ENCODE results near the gene MCM3AP.
"Not testable (repeated sequence)": the region's sequence is repeated elsewhere in the genome, so short reads cannot be mapped to it uniquely, and the experiment has no call there.

The MCM3AP gene

DNA sequence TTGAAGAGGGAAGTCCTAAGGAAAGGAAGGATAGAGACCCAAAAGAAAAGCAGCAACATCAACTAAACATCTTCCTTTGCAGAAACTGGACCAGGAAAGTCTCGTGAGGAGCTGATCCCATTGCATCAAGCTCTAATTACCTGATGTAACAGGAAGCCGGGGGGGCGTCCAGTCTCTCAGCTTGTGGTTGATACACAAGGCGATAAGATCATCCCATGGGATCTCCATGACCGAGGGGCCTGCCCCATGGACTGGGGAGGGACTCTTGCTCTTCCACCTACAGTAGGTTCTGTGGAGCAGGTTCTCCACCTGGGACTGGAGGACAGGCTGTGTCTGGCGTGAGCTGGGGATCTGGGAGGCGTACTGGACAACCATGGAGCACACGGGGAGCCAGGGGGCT is 42.1 kb downstream of the MCM3AP start:
- Mint-ChIP-seq H3K4me3 (no peak overlapping the region), H3K27me3 (ENCODE audit: low read depth) (no peaks in the 10 kb centered on the region), H3K27ac (no peak overlapping the region), H3K36me3 (ENCODE audit: low read depth) (peaks cover 68% of the 10 kb centered on the region), H3K4me1 (no peaks in the 10 kb centered on the region), H3K9me3 (no peaks in the 10 kb centered on the region)
- no peak for TF ChIP-seq CTCF (IDR thresholded peaks at IDR 0.05; ENCODE audit: unreplicated experiment in 3 of 3)

GRCh38 chr21:46241577-46241976 is 43.8 kb downstream of the MCM3AP start:
- not testable (repeated sequence) for H3K9me3 Mint-ChIP-seq; H3K27ac Mint-ChIP-seq; H3K4me1 Mint-ChIP-seq; H3K4me3 Mint-ChIP-seq; H3K27me3 Mint-ChIP-seq (ENCODE audit: low read depth)
- H3K36me3 Mint-ChIP-seq (ENCODE audit: low read depth): peaks cover 66% of the 10 kb centered on the region

DNA sequence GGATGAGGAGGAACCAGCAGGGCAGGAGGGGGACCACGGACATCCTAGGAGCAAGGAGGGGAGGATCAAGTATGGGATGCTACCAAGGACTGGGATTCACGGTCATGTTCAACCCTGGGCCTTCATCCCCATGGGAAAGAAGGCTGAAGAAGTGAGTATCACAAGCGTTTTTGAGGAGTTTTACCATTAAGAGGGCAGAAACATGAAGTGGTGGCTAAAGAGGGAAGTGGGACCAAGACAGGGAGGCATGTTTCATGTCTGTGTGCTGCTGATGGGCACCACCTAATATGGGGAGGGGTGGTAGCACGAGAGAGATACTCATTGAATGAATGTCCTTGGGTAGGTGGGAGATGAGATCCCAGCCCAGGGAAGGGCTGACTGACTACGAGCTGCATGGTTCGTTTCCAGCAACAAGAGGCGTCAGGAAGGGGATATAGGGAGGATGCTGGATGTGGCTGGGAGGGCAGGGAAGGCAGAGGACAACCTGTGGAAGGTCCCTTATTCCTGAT is 45.5 kb downstream of the MCM3AP start:
- no peaks in the 10 kb centered on the region for H3K27me3 Mint-ChIP-seq (ENCODE audit: low read depth)
- no peaks in the 10 kb centered on the region for H3K9me3 Mint-ChIP-seq
- no peaks in the 10 kb centered on the region for H3K4me1 Mint-ChIP-seq
- H3K4me3 Mint-ChIP-seq: no peak overlapping the region
- TF ChIP-seq CTCF (IDR thresholded peaks at IDR 0.05; ENCODE audit: unreplicated experiment in 3 of 3): no peak
- peaks cover 69% of the 10 kb centered on the region for H3K36me3 Mint-ChIP-seq (ENCODE audit: low read depth)
- H3K27ac Mint-ChIP-seq: no peak overlapping the region

DNA sequence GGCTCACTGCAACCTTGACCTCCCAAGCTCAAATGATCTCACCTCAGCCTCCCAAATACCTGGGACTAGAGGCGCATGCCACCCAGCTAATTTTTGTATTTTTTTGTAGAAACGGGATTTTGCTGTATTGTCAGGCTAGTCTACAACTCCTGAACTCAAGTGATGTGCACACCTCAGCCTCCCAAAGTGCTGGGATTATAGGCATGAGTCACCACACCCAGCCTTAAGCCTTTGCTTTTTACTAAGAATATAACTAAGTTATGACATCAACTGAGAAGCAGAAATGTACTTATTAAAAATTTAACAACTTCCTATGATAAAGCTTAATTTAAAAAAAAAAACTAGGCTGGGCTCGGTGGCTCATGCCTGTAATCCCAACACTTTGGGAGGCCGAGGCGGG is 47.9 kb downstream of the MCM3AP start:
- H3K4me3 Mint-ChIP-seq: no peak overlapping the region
- peaks cover 80% of the 10 kb centered on the region for H3K36me3 Mint-ChIP-seq (ENCODE audit: low read depth)
- no peaks in the 10 kb centered on the region for H3K27me3 Mint-ChIP-seq (ENCODE audit: low read depth)
- no peak for TF ChIP-seq CTCF (IDR thresholded peaks at IDR 0.05; ENCODE audit: unreplicated experiment in 3 of 3)
- peaks cover 4% of the 10 kb centered on the region for H3K9me3 Mint-ChIP-seq
- no peak overlapping the region for H3K27ac Mint-ChIP-seq
- H3K4me1 Mint-ChIP-seq: no peaks in the 10 kb centered on the region

- Mint-ChIP-seq H3K4me3 (no peak overlapping the region), H3K27ac (no peak overlapping the region), H3K27me3 (ENCODE audit: low read depth) (no peaks in the 10 kb centered on the region), H3K4me1 (no peaks in the 10 kb centered on the region), H3K9me3 (peaks cover 12% of the 10 kb centered on the region), H3K36me3 (ENCODE audit: low read depth) (peaks cover 88% of the 10 kb centered on the region)
- no peak for TF ChIP-seq CTCF (IDR thresholded peaks at IDR 0.05; ENCODE audit: unreplicated experiment in 3 of 3)
These were observed 50.9 kb downstream of the MCM3AP start for GRCh38 chr21:46234436-46234950.

- H3K27me3 Mint-ChIP-seq (ENCODE audit: low read depth): no peaks in the 10 kb centered on the region
- peaks cover 31% of the 10 kb centered on the region for H3K4me1 Mint-ChIP-seq
- peak overlapping the region; percentile 18 to 75 (median 39) for H3K27ac Mint-ChIP-seq
- TF ChIP-seq CTCF (IDR thresholded peaks at IDR 0.05; ENCODE audit: unreplicated experiment in 3 of 3): no peak
- peak overlapping the region; percentile 85 to 94 (median 93) for H3K4me3 Mint-ChIP-seq
- H3K36me3 Mint-ChIP-seq (ENCODE audit: low read depth): peaks cover 75% of the 10 kb centered on the region
- peaks cover 12% of the 10 kb centered on the region for H3K9me3 Mint-ChIP-seq
These were observed 55.5 kb downstream of the MCM3AP start for GRCh38 chr21:46229923-46230260.
